SK-N-SH (cell line): ENCODE data around the gene CBX8. TPM values are rescaled to one million over a fixed set of nuclear protein-coding genes. Genes with fewer than 3 reads are reported as not detected.

ENCODE experiments used
- CTCF ChIA-PET: fragments of 300-600, 350-600 bp; formaldehyde crosslinking; extraction: SDS; loops from one replicate; lab custom pipeline; 2021; lab: Yijun Ruan, JAX
- POLR2A ChIA-PET: fragments of 350-600 bp; sonication (Branson Sonifier 250); formaldehyde crosslinking; extraction: SDS; loops from one replicate; lab custom pipeline; 2020; ENCODE audit warnings: antibody characterized with exemption, inconsistent platforms; lab: Yijun Ruan, JAX
- DNase-seq: peaks from one replicate; pipeline ENCODE4 v3.0.0; 2012
- H2AFZ ChIP-seq: fragments of 200-600 bp; sonication (generic); 2 replicates; pipeline ENCODE4 v1.8.1; 2016; ENCODE audit warnings: antibody characterized with exemption, mild to moderate bottlenecking, low read depth
- H3F3A ChIP-seq: fragments of 200-600 bp; sonication (generic); replicated peaks from 2 replicates; pipeline ENCODE3; 2016; ENCODE audit warnings: antibody characterized with exemption, mild to moderate bottlenecking; ENCODE audit not compliant: insufficient read depth
- H3K27ac ChIP-seq, 2 experiments: fragments of 200-500 bp in 1 of 2; fragments of 200-600 bp in 1 of 2; sonication (Bioruptor generic) in 1 of 2; sonication (generic), shearing (Covaris generic) in 1 of 2; 2 replicates each; pipeline versions ENCODE4 v1.5.1 to v1.6.1; 2014 to 2016; ENCODE audit warnings: low read depth in 2 of 2, inconsistent platforms in 1 of 2, low read length in 1 of 2, mild to moderate bottlenecking in 1 of 2, mixed read lengths in 1 of 2
- H3K27me3 ChIP-seq: fragments of 200-600 bp; sonication (generic), shearing (Covaris generic); 2 replicates; pipeline ENCODE4 v1.6.1; 2016; ENCODE audit warnings: mixed run types; ENCODE audit not compliant: insufficient read depth
- H3K36me3 ChIP-seq, 2 experiments: fragments of 200-500 bp in 1 of 2; fragments of 200-600 bp in 1 of 2; sonication (Bioruptor generic) in 1 of 2; sonication (generic) in 1 of 2; replicated peaks in 1 of 2; 2 replicates each; pipeline versions ENCODE3 to v1.5.1; 2014 to 2016; ENCODE audit warnings: low read length in 1 of 2, mild to moderate bottlenecking in 1 of 2; ENCODE audit not compliant: insufficient read depth in 2 of 2, control insufficient read depth in 1 of 2
- H3K4me1 ChIP-seq, 2 experiments: fragments of 200-500 bp in 1 of 2; fragments of 200-600 bp in 1 of 2; sonication (Bioruptor generic) in 1 of 2; sonication (generic), shearing (Covaris generic) in 1 of 2; 2 replicates each; pipeline versions ENCODE4 v1.5.1 to v1.6.1; 2014 to 2016; ENCODE audit warnings: low read depth in 1 of 2, low read length in 1 of 2, mixed run types in 1 of 2; ENCODE audit not compliant: insufficient read depth in 2 of 2, control insufficient read depth in 1 of 2
- H3K4me2 ChIP-seq: fragments of 200-600 bp; sonication (generic), shearing (Covaris generic); 2 replicates; pipeline ENCODE4 v1.6.1; 2017; ENCODE audit warnings: mixed run types
- H3K4me3 ChIP-seq, 2 experiments: fragments of 200-500 bp in 1 of 2; fragments of 200-600 bp in 1 of 2; sonication (Bioruptor generic) in 1 of 2; sonication (generic), shearing (Covaris generic) in 1 of 2; 2 replicates each; pipeline versions ENCODE4 v1.5.1 to v1.8.1; 2014 to 2016; ENCODE audit warnings: low read depth in 2 of 2, inconsistent platforms in 1 of 2, low read length in 1 of 2, mild to moderate bottlenecking in 1 of 2, mixed read lengths in 1 of 2, moderate library complexity in 1 of 2
- H3K79me2 ChIP-seq: fragments of 200-600 bp; sonication (generic); 2 replicates; pipeline ENCODE4 v1.8.1; 2017; ENCODE audit warnings: mild to moderate bottlenecking; ENCODE audit not compliant: insufficient read depth
- H3K9ac ChIP-seq: fragments of 200-600 bp; sonication (generic); 2 replicates; pipeline ENCODE4 v1.6.1; 2017; ENCODE audit warnings: mixed run types
- H3K9me2 ChIP-seq: fragments of 200-600 bp; sonication (generic); 2 replicates; pipeline ENCODE4 v1.6.1; 2017; ENCODE audit warnings: mixed run types
- H3K9me3 ChIP-seq: fragments of 200-600 bp; sonication (generic); 2 replicates; pipeline ENCODE4 v1.6.1; 2017; ENCODE audit warnings: mixed run types, mild to moderate bottlenecking, moderate library complexity
- H4K20me1 ChIP-seq: fragments of 200-600 bp; sonication (generic); 2 replicates; pipeline ENCODE4 v1.6.1; 2017; ENCODE audit warnings: mild to moderate bottlenecking, mixed run types; ENCODE audit not compliant: insufficient read depth
- CTCF ChIP-seq: fragments of 200-600 bp; sonication (generic); IDR thresholded peaks from 2 replicates; pipeline ENCODE4 v1.6.1; 2017; ENCODE audit warnings: antibody characterized with exemption, mild to moderate bottlenecking, moderate library complexity
- EP300 ChIP-seq, 2 experiments: IDR thresholded peaks; 2 replicates each; pipeline versions ENCODE4 v1.4.0 to v1.6.1; 2012; ENCODE audit warnings: borderline replicate concordance in 1 of 2, low read depth in 1 of 2, low read length in 1 of 2
- FOXJ3 ChIP-seq: sonication (generic); formaldehyde crosslinking; IDR thresholded peaks from 2 replicates; pipeline ENCODE4 v1.5.1; 2020; ENCODE audit warnings: mild to moderate bottlenecking, missing genetic modification reagents
- FOXM1 ChIP-seq: IDR thresholded peaks from 2 replicates; pipeline ENCODE4 v1.4.0; 2012; ENCODE audit warnings: low read depth, mild to moderate bottlenecking
- NFIC ChIP-seq: IDR thresholded peaks from 2 replicates; pipeline ENCODE4 v1.4.0; 2012; ENCODE audit warnings: borderline replicate concordance
- NRF1 ChIP-seq: IDR thresholded peaks from 2 replicates; pipeline ENCODE4 v1.6.1; 2012; ENCODE audit warnings: low read depth, mild to moderate bottlenecking, low read length
- POLR2AphosphoS5 ChIP-seq: IDR thresholded peaks from 2 replicates; pipeline ENCODE4 v1.6.1; 2012; ENCODE audit warnings: low read depth, low read length
- RAD21 ChIP-seq: IDR thresholded peaks from 2 replicates; pipeline ENCODE4 v1.6.1; 2012; ENCODE audit warnings: mild to moderate bottlenecking, low read length
- REST ChIP-seq: IDR thresholded peaks from 2 replicates; pipeline ENCODE4 v1.6.1; 2012; ENCODE audit warnings: mild to moderate bottlenecking, low read depth, low read length, moderate library complexity
- TCF12 ChIP-seq: IDR thresholded peaks from 2 replicates; pipeline ENCODE4 v1.4.0; 2012
- TEAD4 ChIP-seq: IDR thresholded peaks from 2 replicates; pipeline ENCODE4 v1.4.0; 2012; ENCODE audit warnings: mild to moderate bottlenecking, borderline replicate concordance; ENCODE audit not compliant: insufficient read depth
- YY1 ChIP-seq: IDR thresholded peaks from 2 replicates; pipeline ENCODE4 v1.4.0; 2012; ENCODE audit warnings: low read depth, mild to moderate bottlenecking
- WGBS: methylation state at CpG from one replicate; pipeline ENCODE4 v1.1.6; 2017; ENCODE audit warnings: low lambda C conversion rate; 5-methylcytosine and 5-hydroxymethylcytosine counted together
- polyA plus RNA-seq, 3 experiments: library from polyadenylated mRNA; depleted of rRNA; stranded (reverse); fragments of >200 nt; gene quantifications; 2 replicates each; pipeline ENCODE4 v1.2.3, GENCODE V29; 2012

Gene CBX8
- polyA plus RNA-seq, 1 of the 3 experiments (the other 2 are of a cell fraction) = 2.9 TPM

- no peak overlapping the region for H3K9ac ChIP-seq
- POLR2A ChIA-PET = interaction anchor here (0.6 to 6.9 kb wide), 2 partner anchors 10 to 28 kb away, joined by 3 to 50 read pairs; partner anchors contain the start of gene CBX8
- no peaks in the 10 kb centered on the region for H3K9me2 ChIP-seq
- H3K9me3 ChIP-seq = no peaks in the 10 kb centered on the region
- no peaks in the 10 kb centered on the region for H3K79me2 ChIP-seq
- no peak for DNase-seq
- no peak overlapping the region for H3K4me2 ChIP-seq
- peaks cover 13% of the 10 kb centered on the region for H3F3A ChIP-seq
- H4K20me1 ChIP-seq = no peaks in the 10 kb centered on the region
- CTCF ChIA-PET = interaction anchor here (0.6 to 14.7 kb wide), 10 partner anchors 9 to 198 kb away, joined by 3 to 274 read pairs (median 6); partner anchors contain the start of genes CBX4 and CBX8
- no peak overlapping the region for H2AFZ ChIP-seq
- WGBS = 77% methylated on average over 13 of the region's 13 CpGs
- no peaks in the 10 kb centered on the region for H3K36me3 ChIP-seq
- H3K27me3 ChIP-seq = peaks cover 56% of the 10 kb centered on the region
- H3K27ac ChIP-seq = no peak overlapping the region
- no peak overlapping the region for H3K4me3 ChIP-seq
- TF ChIP-seq TCF12 (no peak), REST (no peak), NRF1 (no peak), FOXJ3 (CRISPR knock-in tag) (no peak), YY1 (no peak), EP300 (IDR thresholded peaks at IDR 0.05; ENCODE audit: borderline replicate concordance in 1 of 2, low read depth in 1 of 2, low read length in 1 of 2) (no peak), FOXM1 (no peak), NFIC (no peak), TEAD4 (no peak), RAD21 (no peak), CTCF (no peak), POLR2AphosphoS5 (no peak)
- peaks cover 13 to 24% of the 10 kb centered on the region in 2 experiments for H3K4me1 ChIP-seq
These were observed 10.2 kb upstream of the CBX8 start for GRCh38 chr17:79806863-79807720.
